H1 (cell line): Measurements from ENCODE around the gene EIPR1. TPM values are rescaled to one million over a fixed set of nuclear protein-coding genes. Genes with fewer than 3 reads are reported as not detected.

Experiments used
- CTCF ChIA-PET: fragments of 300-600 bp; sonication (Branson Sonifier 250); formaldehyde crosslinking; loops from one replicate; lab custom pipeline; 2021; ENCODE audit not compliant: partially characterized antibody; lab: Charles Lee
- POLR2A ChIA-PET: fragments of 300-600 bp; sonication (Branson Sonifier 250); formaldehyde crosslinking; loops from one replicate; lab custom pipeline; 2021; ENCODE audit warnings: inconsistent platforms; ENCODE audit not compliant: partially characterized antibody; lab: Charles Lee
- DNase-seq, 2 experiments: peaks; one replicate each; pipeline versions ENCODE4 v3.0.0 to v3.0.0-alpha.2; 2010 to 2022; ENCODE audit warnings: low spot score in 2 of 2, low read depth in 1 of 2, mixed read lengths in 1 of 2
- FAIRE-seq: peaks from 2 replicates; lab custom pipeline; 2011; peaks lifted over from hg19 to GRCh38; lab: Jason Lieb, UNC
- H2AFZ ChIP-seq: 2 replicates; pipeline ENCODE4 v1.8.1; 2012; ENCODE audit warnings: low read length, inconsistent platforms
- H2AK5ac ChIP-seq: 2 replicates; pipeline ENCODE4 v1.6.1; 2013; ENCODE audit warnings: low read depth, low read length
- H2BK120ac ChIP-seq: replicated peaks from 2 replicates; pipeline ENCODE3; 2013; ENCODE audit warnings: low read depth, low read length, inconsistent platforms
- H2BK12ac ChIP-seq: 2 replicates; pipeline ENCODE4 v1.6.1; 2013; ENCODE audit warnings: low read depth, low read length
- H2BK15ac ChIP-seq: 2 replicates; pipeline ENCODE4 v1.6.1; 2013; ENCODE audit warnings: low read length
- H2BK20ac ChIP-seq: 2 replicates; pipeline ENCODE4 v1.6.1; 2013; ENCODE audit warnings: low read length
- H2BK5ac ChIP-seq: 2 replicates; pipeline ENCODE4 v1.6.1; 2013; ENCODE audit warnings: low read depth, low read length
- H3K14ac ChIP-seq: 2 replicates; pipeline ENCODE4 v1.6.1; 2013; ENCODE audit warnings: inconsistent platforms; ENCODE audit not compliant: insufficient read length
- H3K18ac ChIP-seq: 2 replicates; pipeline ENCODE4 v1.6.1; 2013; ENCODE audit warnings: low read length; ENCODE audit errors: extremely low read depth
- H3K23ac ChIP-seq: 2 replicates; pipeline ENCODE4 v1.6.1; 2013; ENCODE audit warnings: inconsistent platforms; ENCODE audit not compliant: insufficient read length
- H3K23me2 ChIP-seq: 2 replicates; pipeline ENCODE4 v1.6.1; 2013; ENCODE audit warnings: low read depth, low read length
- H3K27ac ChIP-seq: 2 replicates; pipeline ENCODE4 v1.6.1; 2011; ENCODE audit warnings: low read depth, low read length, inconsistent platforms
- H3K27me3 ChIP-seq, 4 experiments: replicated peaks in 1 of 4; 1 replicate in 1 of 4; 2 replicates in 3 of 4; pipeline versions ENCODE4 v1.6.1 to v1.8.1; 2011 to 2013; ENCODE audit warnings: low read length in 3 of 4, mild to moderate bottlenecking in 3 of 4, inconsistent platforms in 2 of 4, mixed read lengths in 2 of 4, moderate library complexity in 1 of 4; ENCODE audit not compliant: control insufficient read depth in 3 of 4, insufficient read depth in 3 of 4; ENCODE audit errors: extremely low read depth in 1 of 4
- H3K36me3 ChIP-seq, 4 experiments: 2 replicates each; pipeline versions ENCODE4 v1.6.1 to v1.8.1; 2011 to 2013; ENCODE audit warnings: mild to moderate bottlenecking in 4 of 4, low read length in 3 of 4, moderate library complexity in 2 of 4, control low read depth in 1 of 4, inconsistent platforms in 1 of 4; ENCODE audit not compliant: insufficient read depth in 4 of 4, control insufficient read depth in 2 of 4
- H3K4ac ChIP-seq: replicated peaks from 2 replicates; pipeline ENCODE3; 2013; ENCODE audit warnings: low read length, low read depth, mixed read lengths, inconsistent platforms; ENCODE audit not compliant: insufficient read length
- H3K4me1 ChIP-seq, 4 experiments: replicated peaks in 1 of 4; 1 replicate in 1 of 4; 2 replicates in 3 of 4; pipeline versions ENCODE4 v1.6.1 to v1.8.1; 2011 to 2013; ENCODE audit warnings: low read length in 3 of 4, inconsistent platforms in 2 of 4, mixed read lengths in 1 of 4; ENCODE audit not compliant: insufficient read depth in 4 of 4, control insufficient read depth in 3 of 4
- H3K4me2 ChIP-seq, 2 experiments: 2 replicates each; pipeline versions ENCODE4 v1.6.1 to v1.8.1; 2011 to 2013; ENCODE audit warnings: low read depth in 2 of 2, low read length in 2 of 2, control low read depth in 1 of 2, inconsistent platforms in 1 of 2, mild to moderate bottlenecking in 1 of 2; ENCODE audit not compliant: insufficient read depth in 1 of 2
- H3K4me3 ChIP-seq, 4 experiments: fragments of 200-600, 300-600 bp in 1 of 4; sonication (generic), shearing (Covaris generic), sonication (Bioruptor Twin) in 1 of 4; 2 replicates each; pipeline versions ENCODE4 v1.5.1 to v1.8.1; 2011 to 2016; ENCODE audit warnings: low read length in 4 of 4, low read depth in 3 of 4, control low read depth in 2 of 4, inconsistent platforms in 2 of 4, mild to moderate bottlenecking in 2 of 4, mixed read lengths in 1 of 4, moderate library complexity in 1 of 4; ENCODE audit not compliant: insufficient read depth in 2 of 4; ENCODE audit errors: extremely low read depth in 1 of 4
- H3K56ac ChIP-seq: replicated peaks from 2 replicates; pipeline ENCODE3; 2013; ENCODE audit warnings: low read depth, mild to moderate bottlenecking, mixed read lengths, low read length, inconsistent platforms; ENCODE audit not compliant: insufficient read length
- H3K79me1 ChIP-seq: 2 replicates; pipeline ENCODE4 v1.6.1; 2013; ENCODE audit warnings: low read depth, low read length, control low read depth
- H3K79me2 ChIP-seq, 2 experiments: 2 replicates each; pipeline versions ENCODE4 v1.6.1 to v1.8.1; 2012 to 2013; ENCODE audit warnings: low read length in 2 of 2, mild to moderate bottlenecking in 2 of 2, inconsistent platforms in 1 of 2; ENCODE audit not compliant: insufficient read depth in 2 of 2, control insufficient read depth in 1 of 2
- H3K9ac ChIP-seq, 4 experiments: replicated peaks in 1 of 4; 1 replicate in 1 of 4; 2 replicates in 3 of 4; pipeline versions ENCODE4 v1.6.1 to v1.8.1; 2011 to 2013; ENCODE audit warnings: low read depth in 3 of 4, low read length in 3 of 4, control low read depth in 2 of 4, mild to moderate bottlenecking in 2 of 4, moderate library complexity in 2 of 4, inconsistent platforms in 1 of 4; ENCODE audit errors: extremely low read depth in 1 of 4
- H3K9me3 ChIP-seq, 2 experiments: 2 replicates each; pipeline versions ENCODE4 v1.6.1 to v1.8.1; 2012 to 2013; ENCODE audit warnings: mild to moderate bottlenecking in 2 of 2, moderate library complexity in 2 of 2, control low read depth in 1 of 2, inconsistent platforms in 1 of 2, low read depth in 1 of 2, low read length in 1 of 2, mixed read lengths in 1 of 2; ENCODE audit not compliant: insufficient read depth in 2 of 2
- H4K20me1 ChIP-seq, 2 experiments: replicated peaks in 1 of 2; 2 replicates each; pipeline versions ENCODE3 to v1.8.1; 2011 to 2013; ENCODE audit warnings: inconsistent platforms in 2 of 2, low read length in 2 of 2, mild to moderate bottlenecking in 1 of 2; ENCODE audit not compliant: insufficient read depth in 2 of 2, control insufficient read depth in 1 of 2
- H4K5ac ChIP-seq: 2 replicates; pipeline ENCODE4 v1.6.1; 2013; ENCODE audit warnings: low read length, low read depth, mixed read lengths, inconsistent platforms; ENCODE audit not compliant: insufficient read length
- H4K8ac ChIP-seq: 2 replicates; pipeline ENCODE4 v1.8.0; 2013; ENCODE audit warnings: mild to moderate bottlenecking, moderate library complexity, low read length, inconsistent platforms; ENCODE audit not compliant: insufficient read depth; ENCODE audit errors: extremely low read depth
- H4K91ac ChIP-seq: replicated peaks from 2 replicates; pipeline ENCODE3; 2013; ENCODE audit warnings: low read length, mixed read lengths, inconsistent platforms; ENCODE audit not compliant: insufficient read length
- BCL11A ChIP-seq, 2 experiments: IDR thresholded peaks; one replicate each; pipeline ENCODE4 v1.6.1; 2011; ENCODE audit warnings: low read depth in 2 of 2, low read length in 2 of 2, mild to moderate bottlenecking in 2 of 2
- RXRA ChIP-seq: IDR thresholded peaks from 2 replicates; pipeline ENCODE4 v1.6.1; 2011; ENCODE audit warnings: low read depth, mild to moderate bottlenecking, low read length, moderate library complexity; ENCODE audit not compliant: insufficient read depth
- SAP30 ChIP-seq: fragments of 300-600 bp; sonication (generic); IDR thresholded peaks from 2 replicates; pipeline ENCODE4 v1.7.1; 2012; ENCODE audit warnings: low read length, moderate library complexity, mild to moderate bottlenecking, inconsistent platforms; ENCODE audit not compliant: insufficient read depth, insufficient replicate concordance
- WGBS, 2 experiments: shearing (Covaris generic) in 1 of 2; methylation state at CpG; one replicate each; pipeline versions ENCODE4 v1.1.6 to v1.1.7; 2013 to 2015; ENCODE audit warnings: low lambda C conversion rate in 2 of 2, mixed read lengths in 2 of 2, inconsistent platforms in 1 of 2, low coverage in 1 of 2, missing lambda C conversion rate in 1 of 2; ENCODE audit not compliant: insufficient replicate concordance in 2 of 2, insufficient coverage in 1 of 2, insufficient read length in 1 of 2; ENCODE audit errors: extremely low coverage in 1 of 2, missing lambda C conversion rate in 1 of 2; 5-methylcytosine and 5-hydroxymethylcytosine counted together
- polyA plus RNA-seq, 7 experiments: library from polyadenylated mRNA; depleted of rRNA in 3 of 7; stranded (reverse) in 5 of 7; unstranded in 2 of 7; fragments of >200 nt in 5 of 7; fragments of 200-250 nt in 2 of 7; gene quantifications; 1 replicate in 5 of 7; 2 replicates in 1 of 7; 4 replicates in 1 of 7; pipeline versions ENCODE4 v1.2.1 to v1.2.3, GENCODE V29; 2011 to 2013; ENCODE audit warnings: missing spikeins in 2 of 7, mixed read lengths in 2 of 7
- total RNA-seq: library from RNA; stranded (reverse); fragmentation: NEBNext Ultra II Directional; extraction: Animal tissue kit (Norgen Biotek cat#: 25700); gene quantifications from 2 replicates; pipeline ENCODE4 v1.2.1, GENCODE V29; 2021
- TF ChIP-seq, protein P1 (sequence below): IDR thresholded peaks from 2 replicates; pipeline ENCODE4 v1.6.1; 2012; ENCODE audit warnings: low read length, inconsistent platforms

Gene EIPR1
- total and polyA plus RNA-seq, 2 of the 8 experiments (the other 6 are each of a cell fraction or from before 2014, with no cell fraction given): 26.3 to 56.4 TPM

DNA sequence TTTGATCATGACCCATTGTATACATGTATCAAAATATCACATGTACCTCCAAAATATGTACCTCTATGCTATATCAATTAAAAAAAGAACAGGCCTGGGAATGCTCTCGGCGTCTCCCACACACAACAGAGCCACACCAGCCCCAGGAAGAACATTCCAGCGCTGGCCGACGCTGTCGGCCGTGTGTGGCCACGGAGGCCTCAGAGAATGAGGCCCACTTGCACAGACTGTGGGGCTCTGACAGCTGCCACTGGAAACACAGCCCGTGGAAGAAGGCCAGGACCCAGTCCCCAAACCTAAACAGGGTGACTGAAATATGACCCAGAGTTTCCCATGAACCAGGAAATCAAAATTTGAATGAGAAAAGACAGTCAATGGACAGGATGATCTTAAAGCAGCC lies 69.7 kb downstream of the EIPR1 start:
- H3K36me3 ChIP-seq: no peaks in the 10 kb centered on the region
- H4K91ac ChIP-seq: no peak overlapping the region
- no peaks in the 10 kb centered on the region for H3K23me2 ChIP-seq
- no peak overlapping the region for H2BK12ac ChIP-seq
- ChIA-PET POLR2A (interaction anchor here (1.4 kb wide), 1 partner anchor 9 kb away, joined by 3 read pairs; no protein-coding TSS in a partner anchor), CTCF (interaction anchor here (1.4 kb wide), 1 partner anchor 139 kb away, joined by 3 read pairs; no protein-coding TSS in a partner anchor)
- H3K18ac ChIP-seq: no peak overlapping the region
- H2AK5ac ChIP-seq: no peak overlapping the region
- no peak overlapping the region for H3K9ac ChIP-seq
- no peak overlapping the region for H2BK15ac ChIP-seq
- H2BK120ac ChIP-seq: no peak overlapping the region
- no peak overlapping the region for H3K4me2 ChIP-seq
- H3K9me3 ChIP-seq: no peaks in the 10 kb centered on the region
- no peaks in the 10 kb centered on the region for H3K27me3 ChIP-seq
- no peak overlapping the region for H3K4me3 ChIP-seq
- H2BK5ac ChIP-seq: no peak overlapping the region
- no peak overlapping the region for H3K27ac ChIP-seq
- WGBS, 2 experiments: 87% methylated on average over 9 of the region's 9 CpGs; no CpG with 5 or more reads in 1 of the 2 experiments
- no peak overlapping the region for H2BK20ac ChIP-seq
- no peak overlapping the region for H3K56ac ChIP-seq
- peaks cover 0 to 2% of the 10 kb centered on the region in 2 experiments for H4K20me1 ChIP-seq
- no peak overlapping the region for H2AFZ ChIP-seq
- H3K23ac ChIP-seq: no peak overlapping the region
- H3K14ac ChIP-seq: no peak overlapping the region
- no peak overlapping the region for H3K4ac ChIP-seq
- no peak overlapping the region for H4K5ac ChIP-seq
- FAIRE-seq (no peak), DNase-seq (no peak)
- peaks cover 0 to 3% of the 10 kb centered on the region in 2 experiments; a peak in 1 of 4 replicates for H3K79me2 ChIP-seq
- H3K4me1 ChIP-seq: peaks cover 3 to 5% (median 4%) of the 10 kb centered on the region in 4 experiments
- no peaks in the 10 kb centered on the region; the same call in 1 of the 2 replicates for H3K79me1 ChIP-seq
- TF ChIP-seq RXRA (no peak), BCL11A (IDR thresholded peaks at IDR 0.05; ENCODE audit: low read depth in 2 of 2, low read length in 2 of 2) (no peak), SAP30 (no peak)
- TF ChIP-seq, protein P1, sequence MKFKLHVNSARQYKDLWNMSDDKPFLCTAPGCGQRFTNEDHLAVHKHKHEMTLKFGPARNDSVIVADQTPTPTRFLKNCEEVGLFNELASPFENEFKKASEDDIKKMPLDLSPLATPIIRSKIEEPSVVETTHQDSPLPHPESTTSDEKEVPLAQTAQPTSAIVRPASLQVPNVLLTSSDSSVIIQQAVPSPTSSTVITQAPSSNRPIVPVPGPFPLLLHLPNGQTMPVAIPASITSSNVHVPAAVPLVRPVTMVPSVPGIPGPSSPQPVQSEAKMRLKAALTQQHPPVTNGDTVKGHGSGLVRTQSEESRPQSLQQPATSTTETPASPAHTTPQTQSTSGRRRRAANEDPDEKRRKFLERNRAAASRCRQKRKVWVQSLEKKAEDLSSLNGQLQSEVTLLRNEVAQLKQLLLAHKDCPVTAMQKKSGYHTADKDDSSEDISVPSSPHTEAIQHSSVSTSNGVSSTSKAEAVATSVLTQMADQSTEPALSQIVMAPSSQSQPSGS: no peak
- H4K8ac ChIP-seq: no peak overlapping the region
